ENCODE results near the gene GET4. TPM values are rescaled to one million over a fixed set of nuclear protein-coding genes. Genes with fewer than 3 reads are reported as not detected.

Gene GET4
- total and polyA plus RNA-seq, 2 of the 8 experiments (the other 6 are each of a cell fraction or from before 2014, with no cell fraction given), result 56.7 to 74.1 TPM

- peak overlapping the region; percentile 68; the same call in 1 of the 2 replicates for H4K8ac ChIP-seq (ENCODE audit: extremely low read depth, insufficient read depth, low read length)
- no peak overlapping the region for H3K4ac ChIP-seq (replicated peaks; ENCODE audit: insufficient read length, low read depth, low read length)
- DNase-seq (ENCODE audit: low read depth in 1 of 2, low spot score in 2 of 2), result no peak
- H2BK5ac ChIP-seq (ENCODE audit: low read depth, low read length), result no peak overlapping the region
- no peak for FAIRE-seq
- H3K27me3 ChIP-seq (replicated peaks in 1 of 4; ENCODE audit: control insufficient read depth in 3 of 4, extremely low read depth in 1 of 4, insufficient read depth in 3 of 4, low read length in 3 of 4), result no peaks in the 10 kb centered on the region
- POLR2A ChIA-PET (ENCODE audit: partially characterized antibody), result interaction anchor here (1.5 kb wide), 1 partner anchor 15 kb away, joined by 4 read pairs; no protein-coding TSS in a partner anchor
- H3K4me1 ChIP-seq (replicated peaks in 1 of 4; ENCODE audit: control insufficient read depth in 3 of 4, insufficient read depth in 4 of 4, low read length in 3 of 4), result no peaks in the 10 kb centered on the region
- peaks cover 3 to 9% of the 10 kb centered on the region in 2 experiments for H4K20me1 ChIP-seq (replicated peaks in 1 of 2; ENCODE audit: control insufficient read depth in 1 of 2, insufficient read depth in 2 of 2, low read length in 2 of 2)
- no peak overlapping the region for H3K18ac ChIP-seq (ENCODE audit: extremely low read depth, low read length)
- TF ChIP-seq SP1 (IDR thresholded peaks at IDR 0.05; ENCODE audit: low read depth, low read length) (no peak), RAD21 (IDR thresholded peaks at IDR 0.05 in 1 of 2, conservative IDR thresholded peaks at IDR 0.05 in 1 of 2; ENCODE audit: low read depth in 2 of 2, low read length in 2 of 2) (0 out of 4 replicates have a peak, but pooled peaks of 1 of the 2 experiments have one; percentile 5)
- TF ChIP-seq, protein P1, sequence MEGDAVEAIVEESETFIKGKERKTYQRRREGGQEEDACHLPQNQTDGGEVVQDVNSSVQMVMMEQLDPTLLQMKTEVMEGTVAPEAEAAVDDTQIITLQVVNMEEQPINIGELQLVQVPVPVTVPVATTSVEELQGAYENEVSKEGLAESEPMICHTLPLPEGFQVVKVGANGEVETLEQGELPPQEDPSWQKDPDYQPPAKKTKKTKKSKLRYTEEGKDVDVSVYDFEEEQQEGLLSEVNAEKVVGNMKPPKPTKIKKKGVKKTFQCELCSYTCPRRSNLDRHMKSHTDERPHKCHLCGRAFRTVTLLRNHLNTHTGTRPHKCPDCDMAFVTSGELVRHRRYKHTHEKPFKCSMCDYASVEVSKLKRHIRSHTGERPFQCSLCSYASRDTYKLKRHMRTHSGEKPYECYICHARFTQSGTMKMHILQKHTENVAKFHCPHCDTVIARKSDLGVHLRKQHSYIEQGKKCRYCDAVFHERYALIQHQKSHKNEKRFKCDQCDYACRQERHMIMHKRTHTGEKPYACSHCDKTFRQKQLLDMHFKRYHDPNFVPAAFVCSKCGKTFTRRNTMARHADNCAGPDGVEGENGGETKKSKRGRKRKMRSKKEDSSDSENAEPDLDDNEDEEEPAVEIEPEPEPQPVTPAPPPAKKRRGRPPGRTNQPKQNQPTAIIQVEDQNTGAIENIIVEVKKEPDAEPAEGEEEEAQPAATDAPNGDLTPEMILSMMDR (IDR thresholded peaks at IDR 0.05; ENCODE audit: control extremely low read depth in 1 of 3, insufficient read depth in 1 of 3, low read depth in 1 of 3, low read length in 3 of 3), result peak in 1 of 3 experiments; percentile 13; a peak in 2 of 4 replicates
- H3K79me1 ChIP-seq (ENCODE audit: low read depth, low read length), result peaks cover 5% of the 10 kb centered on the region; the same call in 1 of the 2 replicates
- no peak overlapping the region for H3K4me2 ChIP-seq (ENCODE audit: insufficient read depth in 1 of 2, low read depth in 2 of 2, low read length in 2 of 2)
- H3K36me3 ChIP-seq (ENCODE audit: control insufficient read depth in 2 of 4, insufficient read depth in 4 of 4, low read length in 3 of 4), result peaks cover 17 to 61% (median 43%) of the 10 kb centered on the region in 4 experiments; a peak in 7 of 8 replicates
- H3K9ac ChIP-seq (replicated peaks in 1 of 4; ENCODE audit: extremely low read depth in 1 of 4, low read depth in 3 of 4, low read length in 3 of 4), result no peak overlapping the region
- no peak overlapping the region for H3K4me3 ChIP-seq (ENCODE audit: extremely low read depth in 1 of 4, insufficient read depth in 2 of 4, low read depth in 3 of 4, low read length in 4 of 4)
- CTCF ChIA-PET (ENCODE audit: partially characterized antibody), result interaction anchor here (1.0 to 2.8 kb wide), 4 partner anchors 9 to 72 kb away, joined by 3 to 13 read pairs (median 4); no protein-coding TSS in a partner anchor
- H2BK12ac ChIP-seq (ENCODE audit: low read depth, low read length), result no peak overlapping the region
- H3K23me2 ChIP-seq (ENCODE audit: low read depth, low read length), result no peaks in the 10 kb centered on the region
- H3K14ac ChIP-seq (ENCODE audit: insufficient read length), result no peak overlapping the region
- no peak overlapping the region for H2AFZ ChIP-seq (ENCODE audit: low read length)
- H4K91ac ChIP-seq (replicated peaks; ENCODE audit: insufficient read length, low read length), result no peak overlapping the region
- 94% methylated on average over 22 of the region's 22 CpGs; no CpG with 5 or more reads in 1 of the 2 experiments for WGBS, 2 experiments (ENCODE audit: extremely low coverage in 1 of 2, insufficient coverage in 1 of 2, insufficient read length in 1 of 2, insufficient replicate concordance in 2 of 2, low coverage in 1 of 2, low lambda C conversion rate in 2 of 2, missing lambda C conversion rate in 1 of 2)
- H3K27ac ChIP-seq (ENCODE audit: low read depth, low read length), result no peak overlapping the region
- peaks cover 0 to 2% of the 10 kb centered on the region in 2 experiments; a peak in 1 of 4 replicates for H3K9me3 ChIP-seq (ENCODE audit: insufficient read depth in 2 of 2, low read depth in 1 of 2, low read length in 1 of 2)
- H2BK120ac ChIP-seq (replicated peaks; ENCODE audit: low read depth, low read length), result no peak overlapping the region
- no peak overlapping the region for H3K23ac ChIP-seq (ENCODE audit: insufficient read length)
- no peak overlapping the region for H2BK20ac ChIP-seq (ENCODE audit: low read length)
- H2AK5ac ChIP-seq (ENCODE audit: low read depth, low read length), result no peak overlapping the region
- H4K5ac ChIP-seq (ENCODE audit: insufficient read length, low read depth, low read length), result no peak overlapping the region
- no peak overlapping the region for H2BK15ac ChIP-seq (ENCODE audit: low read length)
- H3K56ac ChIP-seq (replicated peaks; ENCODE audit: insufficient read length, low read depth, low read length), result no peak overlapping the region
- H3K79me2 ChIP-seq (ENCODE audit: control insufficient read depth in 1 of 2, insufficient read depth in 2 of 2, low read length in 2 of 2), result peaks cover 0 to 25% of the 10 kb centered on the region in 2 experiments; a peak in 1 of 4 replicates
Observed at GRCh38 chr7:845091-845490, 31.3 kb upstream of the GET4 start.

Data from H1 (cell line).